ENCODE results near the gene IRAG1. TPM values are rescaled to one million over a fixed set of nuclear protein-coding genes. Genes with fewer than 3 reads are reported as not detected.

IRAG1 gene
- total and polyA plus RNA-seq, 2 of the 13 experiments (the other 11 are each of a cell fraction or from before 2014, with no cell fraction given), result 0.13 to 0.20 TPM

GRCh38 chr11:10673501-10674062, 20.0 kb downstream of the IRAG1 start (continued):
- TF ChIP-seq ZNF329 (CRISPR knock-in tag; IDR thresholded peaks at IDR 0.05; ENCODE audit: low read depth), result no peak
- TF ChIP-seq ARID3A (IDR thresholded peaks at IDR 0.05; ENCODE audit: low read depth, low read length), result no peak

- DNase-seq (ENCODE audit: low spot score), result no peak
- Histone ChIP-seq H4K20me1 (ENCODE audit: insufficient read depth, low read length) (no peaks in the 10 kb centered on the region), H3K36me3 (replicated peaks in 1 of 2; ENCODE audit: control insufficient read depth in 1 of 2, insufficient read depth in 2 of 2, low read length in 2 of 2) (no peaks in the 10 kb centered on the region), H3K4me2 (ENCODE audit: low read depth, low read length) (no peak overlapping the region), H3K27ac (ENCODE audit: extremely low read length, insufficient read depth, low read length) (no peak overlapping the region), H3K79me2 (ENCODE audit: insufficient read depth, low read length) (no peaks in the 10 kb centered on the region), H2AFZ (ENCODE audit: low read length) (no peak overlapping the region), H3K9ac (ENCODE audit: insufficient read depth, low read depth, low read length) (no peak overlapping the region), H3K4me3 (replicated peaks in 1 of 3; ENCODE audit: insufficient read depth in 1 of 3, low read depth in 2 of 3, low read length in 3 of 3) (no peak overlapping the region), H3K4me1 (ENCODE audit: insufficient read depth, low read length) (peaks cover 20% of the 10 kb centered on the region), H3K9me3 (ENCODE audit: low read length) (no peaks in the 10 kb centered on the region), H3K27me3 (ENCODE audit: control insufficient read depth in 1 of 2, insufficient read depth in 2 of 2, low read length in 2 of 2) (peaks cover 0 to 16% of the 10 kb centered on the region in 2 experiments; a peak in 2 of 5 replicates)
- BruUV-seq (replicated peaks), result no TSS peak
- 23% methylated on average over 4 of the region's 4 CpGs for WGBS (ENCODE audit: low lambda C conversion rate)
- in situ Hi-C loops (cut with HindIII; ENCODE audit: extremely low pct_ligation_motif_present, low pct_unique_long_range_greater_than_20kb) (no loop called here), intact Hi-C loops (cut with micrococcal nuclease; ENCODE audit: unreplicated experiment) (no loop called here)
- CTCF ChIA-PET (ENCODE audit: low intra/inter-chr PET ratio, low total read pairs), result no interaction called here
- POLR2A ChIA-PET, result no interaction called here
- no peak for ATAC-seq
- FAIRE-seq, result no peak
- TF ChIP-seq U2AF1 (optimal IDR thresholded peaks at IDR 0.05; ENCODE audit: low read depth, low read length) (no peak), HOXA5 (CRISPR knock-in tag; IDR thresholded peaks at IDR 0.05) (no peak), MZF1 (CRISPR knock-in tag; IDR thresholded peaks at IDR 0.05; ENCODE audit: borderline replicate concordance) (no peak), ZNF552 (CRISPR knock-in tag; IDR thresholded peaks at IDR 0.05; ENCODE audit: borderline replicate concordance) (no peak), ARNT2 (CRISPR knock-in tag; IDR thresholded peaks at IDR 0.05; ENCODE audit: low read depth) (no peak), TCF7L2 (IDR thresholded peaks at IDR 0.05; ENCODE audit: low read depth, low read length) (no peak), KDM1A (CRISPR knock-in tag; IDR thresholded peaks at IDR 0.05) (no peak), KLF13 (CRISPR knock-in tag; IDR thresholded peaks at IDR 0.05) (no peak), RFXAP (CRISPR knock-in tag; IDR thresholded peaks at IDR 0.05; ENCODE audit: borderline replicate concordance) (no peak), ZNF629 (CRISPR knock-in tag; conservative IDR thresholded peaks at IDR 0.05) (no peak), MEIS2 (CRISPR knock-in tag; IDR thresholded peaks at IDR 0.05) (no peak), ZC3H4 (CRISPR knock-in tag; IDR thresholded peaks at IDR 0.05; ENCODE audit: borderline replicate concordance) (no peak), ZNF780A (CRISPR knock-in tag; IDR thresholded peaks at IDR 0.05) (no peak), MTF1 (CRISPR knock-in tag; IDR thresholded peaks at IDR 0.05) (no peak), AHDC1 (CRISPR knock-in tag; IDR thresholded peaks at IDR 0.05; ENCODE audit: borderline replicate concordance) (no peak)
Measured at GRCh38 chr11:10670099-10670498, 23.5 kb downstream of the IRAG1 start.
